ENCODE data around the gene SPPL3.

SPPL3 gene

DNA sequence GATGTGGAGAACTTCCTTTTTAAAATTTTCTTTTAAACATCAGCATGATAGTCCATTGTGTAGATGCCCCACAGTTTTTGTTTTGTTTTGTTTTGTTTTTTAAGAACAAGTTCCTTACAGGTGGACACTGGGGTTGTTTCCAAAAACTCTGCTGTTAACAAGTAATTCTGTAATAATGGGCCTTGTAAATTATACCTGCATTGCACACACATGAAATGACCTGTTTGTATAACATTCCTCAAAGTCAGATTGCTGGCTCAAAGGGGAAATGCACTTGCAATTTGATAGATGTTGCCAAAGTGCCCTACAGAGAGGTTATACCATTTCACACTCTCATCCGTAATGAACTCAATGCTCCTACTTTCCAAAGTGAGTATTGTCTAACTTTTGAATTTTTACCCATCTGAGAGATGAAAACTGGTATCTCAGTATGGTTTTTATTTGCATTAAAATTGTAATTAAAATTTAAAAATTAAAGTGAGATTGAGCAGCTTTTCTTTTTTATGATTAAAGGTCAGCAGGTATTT, 89.2 kb downstream of the SPPL3 start:
- DNase-seq (ENCODE audit: insufficient read length, low spot score) (no peak), FAIRE-seq (no peak)
- TF ChIP-seq, protein P1, sequence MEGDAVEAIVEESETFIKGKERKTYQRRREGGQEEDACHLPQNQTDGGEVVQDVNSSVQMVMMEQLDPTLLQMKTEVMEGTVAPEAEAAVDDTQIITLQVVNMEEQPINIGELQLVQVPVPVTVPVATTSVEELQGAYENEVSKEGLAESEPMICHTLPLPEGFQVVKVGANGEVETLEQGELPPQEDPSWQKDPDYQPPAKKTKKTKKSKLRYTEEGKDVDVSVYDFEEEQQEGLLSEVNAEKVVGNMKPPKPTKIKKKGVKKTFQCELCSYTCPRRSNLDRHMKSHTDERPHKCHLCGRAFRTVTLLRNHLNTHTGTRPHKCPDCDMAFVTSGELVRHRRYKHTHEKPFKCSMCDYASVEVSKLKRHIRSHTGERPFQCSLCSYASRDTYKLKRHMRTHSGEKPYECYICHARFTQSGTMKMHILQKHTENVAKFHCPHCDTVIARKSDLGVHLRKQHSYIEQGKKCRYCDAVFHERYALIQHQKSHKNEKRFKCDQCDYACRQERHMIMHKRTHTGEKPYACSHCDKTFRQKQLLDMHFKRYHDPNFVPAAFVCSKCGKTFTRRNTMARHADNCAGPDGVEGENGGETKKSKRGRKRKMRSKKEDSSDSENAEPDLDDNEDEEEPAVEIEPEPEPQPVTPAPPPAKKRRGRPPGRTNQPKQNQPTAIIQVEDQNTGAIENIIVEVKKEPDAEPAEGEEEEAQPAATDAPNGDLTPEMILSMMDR (IDR thresholded peaks at IDR 0.05; ENCODE audit: insufficient read depth, missing control alignments), result no peak

DNA sequence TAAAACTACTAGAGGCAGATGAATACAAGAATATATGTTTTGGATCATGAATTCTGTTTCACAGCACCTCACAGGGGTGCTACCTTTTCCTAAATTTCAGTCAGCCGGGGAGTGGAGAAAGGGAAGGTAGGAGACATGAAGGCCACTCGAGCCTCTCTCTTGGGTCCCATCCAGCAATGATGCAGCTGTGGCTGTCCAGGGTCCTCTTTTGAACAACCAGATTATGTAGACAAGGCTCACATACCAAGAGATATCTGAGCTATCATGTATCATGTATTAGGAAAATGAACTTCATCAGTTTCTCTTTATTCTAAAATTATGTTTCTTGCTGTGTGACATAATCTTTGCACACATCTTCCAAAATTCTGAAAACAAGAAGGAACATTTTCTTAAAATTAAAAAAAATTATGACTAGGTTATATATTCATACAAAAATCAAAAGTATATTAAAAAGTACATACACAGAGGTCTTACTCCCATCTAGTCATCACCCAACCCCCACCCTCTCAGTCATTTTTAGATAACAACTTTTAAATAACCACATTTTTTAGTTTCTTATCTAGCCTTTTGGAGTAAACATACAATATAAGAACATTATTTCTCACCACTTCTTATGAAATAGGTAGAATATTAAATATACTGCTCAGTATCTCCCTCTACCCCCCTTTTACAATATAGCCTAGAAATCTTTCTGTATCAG, 89.8 kb downstream of the SPPL3 start:
- no peak for FAIRE-seq
- TF ChIP-seq, protein P1 (IDR thresholded peaks at IDR 0.05; ENCODE audit: insufficient read depth, missing control alignments), result no peak
- DNase-seq (ENCODE audit: insufficient read length, low spot score), result no peak

DNA sequence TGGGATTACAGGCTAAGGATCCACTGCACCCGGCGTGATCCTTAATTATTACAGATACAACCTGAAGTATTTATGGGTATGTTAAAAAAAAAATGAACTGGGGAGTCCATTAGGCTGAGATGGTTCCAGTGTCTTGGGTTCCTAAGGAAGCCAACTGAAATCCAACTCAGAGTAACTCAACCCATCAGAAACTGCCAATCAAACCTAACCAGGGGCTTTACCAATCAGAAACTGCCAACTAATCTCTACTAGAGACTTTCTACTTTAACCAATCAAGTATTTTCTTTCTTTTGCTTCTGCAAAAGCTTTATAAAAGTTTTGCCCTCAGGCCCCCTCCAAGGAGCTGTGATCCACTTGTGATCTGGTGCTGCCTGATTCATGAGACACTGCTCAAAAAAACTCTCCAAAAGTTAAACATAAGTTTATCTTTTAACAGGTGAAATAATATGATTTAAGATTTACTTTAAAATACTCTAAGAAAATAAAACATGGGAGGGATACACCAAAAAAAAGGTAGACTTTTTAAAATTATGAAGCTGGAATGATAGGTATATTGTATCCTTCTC, 90.5 kb downstream of the SPPL3 start:
- TF ChIP-seq, protein P1 (IDR thresholded peaks at IDR 0.05; ENCODE audit: insufficient read depth, missing control alignments), result no peak
- FAIRE-seq (no peak), DNase-seq (ENCODE audit: insufficient read length, low spot score) (no peak)

DNA sequence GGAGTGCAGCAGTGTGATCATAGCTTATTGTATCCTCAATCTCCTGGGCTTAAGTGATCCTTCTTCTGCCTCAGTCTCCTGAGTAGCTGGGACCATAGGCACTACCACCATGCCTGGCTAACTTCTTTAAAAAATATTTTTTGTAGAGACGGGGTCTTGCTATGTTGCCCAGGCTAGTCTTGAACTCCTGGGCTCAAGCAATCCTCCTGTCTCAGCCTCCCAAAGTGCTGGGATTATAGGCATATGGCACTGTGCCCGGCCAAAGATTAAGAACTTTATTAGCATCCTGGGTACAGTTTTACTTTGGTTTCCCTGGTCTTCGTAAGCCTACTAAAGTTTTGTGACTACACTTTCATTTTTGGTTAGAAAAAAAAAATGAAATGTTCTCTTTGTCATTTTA, 94.1 kb downstream of the SPPL3 start:
- TF ChIP-seq, protein P1 (IDR thresholded peaks at IDR 0.05; ENCODE audit: insufficient read depth, missing control alignments), result no peak
- DNase-seq (ENCODE audit: insufficient read length, low spot score), result no peak
- FAIRE-seq, result no peak

DNA sequence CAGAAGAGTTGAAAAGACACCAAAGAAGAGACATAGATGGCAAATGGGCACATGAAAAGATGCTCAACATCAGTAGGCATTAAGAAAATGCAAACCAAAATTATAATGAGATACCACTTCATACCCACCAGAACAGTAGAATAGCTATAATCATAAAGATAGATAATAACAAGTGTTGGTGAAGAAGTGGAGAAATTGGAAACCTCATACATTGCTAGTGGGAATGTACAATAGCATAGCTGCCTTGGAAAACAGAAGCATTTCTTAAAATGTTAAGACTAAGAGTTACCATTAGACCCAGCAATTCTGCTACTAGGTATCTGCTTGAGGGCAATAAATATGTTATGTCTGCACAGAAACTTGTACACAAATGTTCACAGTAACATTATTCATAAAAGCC, 99.7 kb downstream of the SPPL3 start:
- no peak for FAIRE-seq
- DNase-seq (ENCODE audit: insufficient read length, low spot score), result no peak
- TF ChIP-seq, protein P1 (IDR thresholded peaks at IDR 0.05; ENCODE audit: insufficient read depth, missing control alignments), result no peak

DNA sequence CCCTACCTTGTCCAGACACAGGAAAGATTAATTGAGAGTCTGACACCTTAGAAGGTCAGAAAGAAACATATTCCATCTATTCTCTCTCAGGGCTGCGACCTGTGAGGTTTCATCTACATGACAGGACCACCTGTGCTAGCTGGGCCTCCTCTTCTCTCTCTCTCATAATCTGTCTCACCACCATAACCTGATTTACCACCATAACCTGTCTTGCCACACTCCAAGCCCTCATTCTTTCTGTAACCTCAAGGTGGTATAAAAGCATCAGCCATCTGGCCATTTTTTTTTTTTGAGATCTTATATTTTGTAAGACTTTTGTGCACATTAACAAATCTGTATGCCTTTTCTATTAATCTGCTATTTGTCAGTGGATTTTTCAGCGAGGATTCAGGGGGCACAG, 103.0 kb downstream of the SPPL3 start:
- no peak for FAIRE-seq
- no peak for DNase-seq (ENCODE audit: insufficient read length, low spot score)
- TF ChIP-seq, protein P1 (IDR thresholded peaks at IDR 0.05; ENCODE audit: insufficient read depth, missing control alignments), result no peak

DNA sequence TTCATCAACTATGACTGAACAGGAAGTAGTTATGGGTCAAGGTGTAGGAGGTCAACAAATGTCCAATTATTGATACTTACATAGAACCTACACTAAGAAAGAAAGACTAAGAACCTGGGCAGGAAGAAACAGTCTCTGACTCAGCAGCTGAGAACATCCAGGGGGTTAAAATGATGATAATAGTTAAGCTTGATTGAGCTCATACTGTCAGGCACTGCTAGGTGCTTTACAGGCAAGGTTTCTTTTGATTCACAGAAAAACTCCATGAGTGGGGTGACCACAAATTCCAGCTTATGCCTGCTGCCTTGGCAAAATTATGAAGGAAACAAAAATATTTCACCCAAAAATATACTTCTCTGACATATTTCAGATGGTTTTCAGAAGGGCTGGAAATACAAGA, 103.5 kb downstream of the SPPL3 start:
- no peak for DNase-seq (ENCODE audit: insufficient read length, low spot score)
- no peak for FAIRE-seq
- TF ChIP-seq, protein P1 (IDR thresholded peaks at IDR 0.05; ENCODE audit: insufficient read depth, missing control alignments), result no peak
